Pons (tissue), 1 donor: ENCODE data around the gene ZNF132.
"Not testable (repeated sequence)": the region's sequence is repeated elsewhere in the genome, so short reads cannot be mapped to it uniquely, and the experiment has no call there.

Source experiments
- DNase-seq: peaks from one replicate; pipeline ENCODE4 v3.0.0-alpha.2; 2016; ENCODE audit warnings: low spot score

Gene ZNF132

DNA sequence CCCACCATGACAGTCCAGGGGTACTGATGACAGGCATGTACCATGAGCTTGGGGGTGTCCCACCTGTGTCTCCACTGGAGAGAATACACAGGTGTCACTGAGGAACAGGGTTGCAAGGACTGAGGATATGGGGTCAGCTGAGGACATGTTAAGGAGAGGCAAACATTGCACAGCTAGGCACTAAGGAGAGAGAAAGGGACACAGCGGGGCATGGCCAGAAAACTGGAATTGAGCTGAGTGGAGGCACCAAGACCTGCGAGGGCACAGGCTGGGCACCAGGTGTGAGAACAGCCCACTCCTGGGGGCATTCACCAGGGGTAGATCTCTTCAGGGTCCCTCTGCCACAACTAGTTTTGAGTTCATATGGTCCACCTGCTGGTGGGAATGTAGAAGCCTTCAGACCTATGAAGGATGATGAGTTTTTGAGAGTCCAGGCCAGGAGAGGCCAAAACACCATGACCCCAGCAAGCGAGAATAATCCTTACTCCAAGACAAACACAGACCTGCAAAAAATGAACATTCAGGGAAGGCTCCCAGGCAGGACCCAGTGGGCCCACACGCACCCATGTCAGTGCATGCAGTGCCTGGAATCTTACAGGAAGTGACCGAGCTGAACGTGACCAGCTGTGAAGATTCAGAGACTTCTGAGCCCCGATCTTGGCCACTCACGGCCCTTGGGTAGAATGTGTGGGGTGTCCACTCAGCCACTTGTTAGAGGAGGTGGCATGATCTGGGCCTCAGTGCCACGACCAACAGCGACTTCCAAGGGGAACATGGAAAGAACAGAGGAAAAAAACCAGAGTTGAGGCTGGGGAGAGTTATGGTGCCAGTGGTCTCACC is 32.9 kb downstream of the ZNF132 start:
- DNase-seq, result no peak

DNA sequence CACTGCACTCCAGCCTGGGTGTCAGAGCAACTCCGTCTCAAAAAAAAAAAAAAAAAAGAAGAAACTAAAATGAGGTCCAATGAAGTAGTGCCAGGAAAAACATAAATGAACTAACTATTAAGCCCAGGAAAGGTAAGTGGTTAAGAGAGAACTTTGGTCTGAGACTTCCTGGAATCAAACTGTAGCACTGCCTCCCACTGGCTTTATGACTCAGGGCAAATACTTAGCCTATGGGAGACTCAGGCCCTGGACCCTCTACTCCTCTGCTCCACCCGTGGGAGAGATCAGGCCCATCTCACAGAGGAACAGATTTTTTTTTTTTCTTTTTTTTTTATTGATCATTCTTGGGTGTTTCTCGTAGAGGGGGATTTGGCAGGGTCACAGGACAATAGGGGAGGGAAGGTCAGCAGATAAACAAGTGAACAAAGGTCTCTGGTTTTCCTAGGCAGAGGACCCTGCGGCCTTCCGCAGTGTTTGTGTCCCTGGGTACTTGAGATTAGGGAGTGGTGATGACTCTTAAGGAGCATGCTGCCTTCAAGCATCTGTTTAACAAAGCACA is 36.0 kb downstream of the ZNF132 start:
- DNase-seq, result not testable (repeated sequence)

DNA sequence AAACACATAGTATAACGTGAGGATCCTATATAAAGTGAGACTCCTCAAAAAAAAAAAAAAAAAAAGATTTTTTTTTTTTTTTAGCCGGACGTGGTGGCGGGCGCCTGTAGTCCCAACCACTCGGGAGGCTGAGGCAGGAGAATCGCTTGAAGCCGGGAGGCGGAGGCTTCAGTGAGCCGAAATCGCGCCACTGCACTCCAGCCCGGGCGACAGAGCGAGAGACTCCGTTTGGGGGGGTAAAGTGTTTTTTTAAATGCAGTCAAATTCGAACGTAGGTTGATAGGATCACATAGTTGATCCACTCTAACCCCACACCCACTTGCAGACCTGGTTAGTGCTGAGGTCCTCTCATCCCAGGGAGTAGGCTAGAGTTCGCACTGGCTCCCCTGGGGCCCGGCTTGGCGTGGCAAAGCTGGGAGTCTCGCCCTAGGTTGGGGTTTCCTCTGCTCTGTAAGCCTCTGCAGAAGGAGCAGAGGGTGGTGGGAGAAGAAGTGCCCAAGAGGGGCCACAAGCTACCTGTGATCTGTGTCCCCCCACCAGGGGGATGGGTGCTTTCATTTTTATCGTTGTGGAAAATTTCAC is 38.0 kb downstream of the ZNF132 start:
- DNase-seq, result no peak

DNA sequence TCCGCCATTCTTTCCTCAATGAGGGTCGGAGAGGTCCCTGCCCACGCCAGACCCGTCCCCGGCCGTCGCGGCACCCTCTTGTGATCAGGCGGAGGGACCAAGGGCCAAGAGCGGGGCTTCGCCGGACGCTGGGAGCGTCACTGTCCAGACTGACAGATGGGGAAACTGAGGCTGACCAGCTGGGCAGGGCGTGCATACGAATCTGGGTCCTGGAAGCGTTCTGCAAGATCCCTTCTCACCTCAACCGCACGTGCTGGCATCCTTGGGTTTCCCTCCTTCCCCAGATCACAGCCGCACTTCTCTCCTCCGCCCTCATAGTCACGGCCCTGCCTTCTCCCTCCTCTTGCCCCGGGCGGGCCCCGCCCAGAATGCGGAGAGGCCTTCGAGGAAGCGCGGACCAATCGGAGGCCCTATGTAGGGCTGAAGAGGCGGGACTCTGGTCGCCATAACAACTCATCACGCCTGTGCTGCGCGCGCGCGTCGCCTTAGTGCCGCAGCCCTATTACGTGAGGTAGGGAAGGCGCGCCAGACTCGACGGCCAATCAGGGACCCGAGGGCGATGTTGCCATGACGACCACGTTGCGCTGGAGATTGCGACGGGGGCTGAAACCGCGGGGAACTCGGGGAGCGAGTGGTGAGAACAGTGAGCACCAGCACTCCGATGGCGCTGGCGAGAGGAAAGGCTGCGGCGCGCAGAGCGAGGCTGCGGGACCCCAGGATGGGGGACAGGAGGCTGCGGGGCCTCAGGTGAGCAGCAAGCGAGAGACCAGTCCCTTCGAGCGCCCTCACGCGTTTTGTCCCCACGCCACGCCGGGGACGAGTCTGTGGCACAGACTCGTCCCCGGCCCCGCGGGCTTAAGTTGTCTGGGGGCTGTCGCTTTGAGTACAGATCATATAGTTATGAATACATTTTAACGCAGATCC is 38.8 kb downstream of the ZNF132 start:
- DNase-seq, result peak; percentile 99

DNA sequence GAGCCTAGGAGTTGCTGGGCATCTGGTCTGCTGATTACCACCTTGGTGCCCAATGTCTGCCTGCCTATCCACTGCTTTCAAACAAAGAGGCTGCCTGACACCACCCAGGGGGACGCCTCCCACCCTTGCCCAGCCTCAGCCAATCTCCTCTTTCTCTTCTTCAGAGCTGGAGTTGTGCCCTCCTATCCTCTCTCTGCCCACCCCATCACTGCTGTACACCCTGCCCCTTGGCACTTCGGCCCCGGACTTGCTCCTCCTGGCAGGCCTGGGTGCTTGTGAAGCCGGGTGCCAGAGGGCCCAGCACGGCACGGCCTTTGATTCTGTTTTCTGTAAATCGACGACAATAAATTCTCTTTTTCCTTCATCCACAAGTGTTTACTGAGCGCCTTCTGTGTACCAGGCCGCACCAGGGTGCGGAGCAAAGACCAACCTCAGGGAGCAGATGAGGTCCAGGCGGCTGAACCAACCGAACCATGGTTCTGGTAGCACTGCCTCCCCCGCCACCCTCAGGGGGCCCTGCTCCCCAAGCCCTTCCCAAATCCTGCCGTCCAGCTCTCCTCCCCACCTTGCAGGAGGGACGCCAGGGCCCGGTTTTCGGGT is 39.5 kb downstream of the ZNF132 start:
- peak; percentile 75 for DNase-seq

DNA sequence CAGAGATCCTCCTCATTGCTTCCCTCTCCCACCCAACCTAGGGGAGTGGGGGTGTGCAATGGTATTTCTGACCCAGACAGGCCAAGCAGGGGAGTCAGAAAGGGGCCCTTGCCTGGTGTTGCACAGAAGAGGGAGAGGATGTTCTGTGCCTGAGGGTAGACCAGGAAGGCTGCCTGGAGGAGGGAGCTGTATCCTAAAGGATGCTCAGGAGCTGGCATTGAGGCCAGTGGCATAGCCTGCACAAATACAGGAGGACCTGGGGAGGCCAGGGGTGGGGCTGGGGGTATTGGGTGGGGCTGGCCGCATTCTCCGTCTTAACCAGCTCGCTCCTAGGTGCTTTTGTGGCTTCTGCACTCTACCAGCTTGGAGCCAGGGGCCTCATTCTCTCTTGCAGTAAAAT is 40.0 kb downstream of the ZNF132 start:
- DNase-seq, result no peak

DNA sequence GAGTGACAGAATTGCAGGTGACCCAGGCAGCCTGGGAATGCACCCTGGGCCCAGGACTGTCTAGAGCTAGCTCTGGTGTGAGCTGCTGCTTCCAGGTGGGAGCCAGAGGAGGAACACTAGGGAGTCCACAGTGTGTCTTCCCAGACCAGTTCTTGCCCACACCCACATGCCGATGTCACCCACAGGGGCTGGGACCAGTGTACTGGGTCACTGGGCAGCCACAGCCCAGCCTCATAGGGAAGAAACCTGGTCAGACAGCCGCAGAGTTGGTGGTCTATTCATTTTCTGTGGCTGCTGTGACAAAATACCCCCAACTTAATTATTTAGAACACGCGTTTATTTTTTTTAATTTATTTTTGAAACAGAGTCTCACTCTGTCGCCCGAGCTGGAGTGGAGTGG is 41.4 kb downstream of the ZNF132 start:
- DNase-seq, result no peak

DNA sequence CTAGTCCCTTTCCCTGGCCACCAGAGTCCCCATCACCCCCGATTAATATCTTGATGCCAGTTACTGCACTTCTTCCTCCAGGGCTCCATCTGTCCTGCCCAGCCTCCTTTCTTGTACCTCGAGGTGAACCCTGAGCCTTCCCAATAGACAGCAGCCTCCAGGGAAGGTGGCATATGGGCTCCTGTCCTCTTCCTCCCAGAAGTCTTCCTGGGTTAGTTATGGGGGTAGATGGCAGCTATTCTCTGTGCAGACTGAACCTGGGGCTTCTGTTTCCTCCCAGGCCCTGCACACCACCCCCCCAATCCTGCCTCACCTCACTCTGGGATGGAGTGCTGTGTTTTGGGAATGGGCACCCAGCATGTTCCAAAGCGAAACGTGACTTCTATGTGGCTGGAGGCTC is 41.9 kb downstream of the ZNF132 start:
- no peak for DNase-seq

DNA sequence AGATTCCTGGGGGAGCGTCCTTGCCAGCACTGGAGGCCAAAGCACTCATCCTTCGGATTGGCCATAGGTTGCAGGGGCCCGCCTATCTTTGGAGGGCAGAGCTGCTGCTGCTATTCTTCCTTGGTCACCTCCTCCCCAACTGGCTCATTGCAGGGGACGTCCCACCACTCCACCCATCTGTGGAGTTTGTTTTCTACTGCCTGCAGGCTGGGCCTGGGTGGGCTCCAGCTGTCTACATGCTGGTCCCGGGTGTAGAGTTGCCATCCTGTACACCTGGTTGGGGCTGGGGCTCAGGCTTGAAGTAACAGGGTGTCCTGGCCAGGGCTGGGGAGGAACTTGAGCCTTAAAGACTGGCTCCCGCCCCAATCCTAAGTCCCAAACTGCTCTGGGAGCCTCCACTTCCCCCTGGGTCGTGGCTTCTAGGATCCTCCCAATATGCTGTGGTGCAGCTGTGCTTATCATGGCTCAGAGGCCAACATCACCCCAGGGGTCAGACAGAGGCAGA is 42.4 kb downstream of the ZNF132 start:
- no peak for DNase-seq

DNA sequence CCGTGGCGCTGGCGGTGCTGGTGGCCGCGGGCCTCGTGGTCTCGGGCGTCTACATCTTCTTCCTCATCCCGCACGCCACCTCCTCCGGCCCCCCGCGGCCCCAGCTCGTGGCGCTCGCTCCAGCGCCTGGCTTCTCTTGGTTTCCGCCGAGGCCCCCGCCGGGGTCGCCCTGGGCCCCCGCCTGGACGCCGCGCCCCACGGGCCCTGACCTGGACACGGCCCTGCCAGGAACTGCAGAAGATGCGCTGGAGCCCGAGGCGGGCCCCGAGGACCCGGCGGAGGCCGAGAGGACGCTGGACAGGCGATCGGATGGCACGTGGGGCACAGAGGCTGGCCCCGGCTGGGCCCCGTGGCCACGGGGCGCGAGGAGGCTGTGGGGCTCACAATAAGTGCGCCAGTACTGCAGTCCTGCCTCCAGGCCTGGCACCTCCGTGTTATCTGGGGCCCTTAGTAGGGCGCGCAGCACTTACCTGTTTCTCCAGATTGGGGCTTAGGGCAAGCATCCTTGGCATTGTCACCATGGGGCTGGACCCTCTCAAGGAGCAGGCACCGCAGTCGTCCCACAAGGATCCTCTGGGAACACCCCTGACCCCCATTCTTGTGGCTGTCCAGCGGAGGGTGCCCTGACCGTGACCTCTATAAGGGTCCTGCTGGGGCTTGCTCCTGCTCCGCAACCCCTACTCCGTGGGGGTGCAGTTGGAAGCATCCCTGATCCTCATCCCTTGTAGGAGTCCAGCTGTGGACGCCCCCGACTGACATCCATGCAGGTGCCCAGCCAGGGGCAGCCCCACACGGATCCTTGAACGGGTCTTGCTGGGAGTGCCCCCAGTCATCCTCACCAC is 43.0 kb downstream of the ZNF132 start:
- DNase-seq, result no peak

DNA sequence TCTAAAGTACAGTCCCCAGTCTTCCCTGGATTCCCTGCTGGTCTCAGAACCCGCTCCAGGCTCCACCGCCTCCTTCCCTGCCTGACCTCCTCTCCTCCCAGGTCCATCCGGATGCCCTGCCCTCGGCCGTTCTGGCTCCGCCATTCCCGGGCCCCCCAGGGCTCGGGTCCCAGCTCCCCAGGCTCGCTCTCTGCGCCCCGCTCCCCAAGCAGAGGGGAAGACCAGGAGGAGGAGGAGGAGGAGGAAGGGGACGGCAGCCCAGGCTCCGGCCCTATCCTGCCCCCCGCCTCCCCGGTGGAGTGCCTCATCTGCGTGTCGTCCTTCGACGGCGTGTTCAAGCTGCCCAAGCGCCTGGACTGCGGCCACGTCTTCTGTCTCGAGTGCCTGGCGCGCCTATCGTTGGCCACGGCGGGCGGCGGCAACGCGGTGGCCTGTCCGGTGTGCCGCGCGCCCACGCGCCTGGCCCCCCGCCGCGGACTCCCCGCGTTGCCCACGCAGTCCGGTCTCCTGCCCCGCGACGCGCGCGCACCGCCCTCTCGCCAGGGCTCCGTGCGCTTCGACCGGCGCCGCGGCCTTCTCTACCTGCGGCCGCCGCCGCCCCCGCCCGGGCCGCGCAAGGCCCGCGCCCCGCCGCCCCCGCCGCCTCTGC is 43.9 kb downstream of the ZNF132 start:
- no peak for DNase-seq

DNA sequence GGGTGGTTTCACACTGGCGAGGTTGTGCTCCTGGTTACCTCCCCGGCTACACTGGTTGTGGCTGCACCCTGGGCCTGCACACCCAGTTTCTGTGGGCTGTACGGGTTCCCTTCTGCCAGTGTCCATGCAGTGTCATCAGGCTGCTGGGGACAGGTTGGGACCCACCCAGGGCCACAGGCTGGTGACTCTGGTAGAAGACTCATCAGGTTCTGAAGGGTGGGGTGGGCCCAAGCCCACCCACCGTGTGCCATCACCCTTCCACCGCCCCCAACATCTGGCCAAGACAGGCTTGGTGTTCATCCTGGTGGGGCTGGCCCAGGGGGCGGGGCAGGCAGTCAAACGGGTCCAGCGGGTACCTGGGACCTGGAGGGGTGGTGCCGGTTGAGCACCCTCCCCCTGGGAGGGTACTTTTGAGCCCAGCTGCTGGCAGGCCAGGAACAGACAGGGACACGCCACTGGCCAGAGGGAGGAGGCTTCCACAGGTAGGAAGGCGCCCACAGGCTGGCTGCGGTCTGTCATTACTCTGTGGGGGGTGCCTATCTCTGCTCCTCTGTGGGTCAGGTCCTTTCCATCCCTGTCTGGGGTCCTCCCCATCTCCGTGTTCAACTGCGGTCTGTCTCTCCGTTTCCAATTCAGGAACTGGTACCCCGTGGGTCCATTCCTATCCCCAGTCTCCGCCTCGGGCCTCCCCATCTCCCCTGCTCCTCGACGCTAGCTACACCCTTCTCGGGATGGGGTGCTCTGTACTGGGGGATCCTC is 44.6 kb downstream of the ZNF132 start, which contains the start of gene RNF225:
TSS of gene RNF225 (plus strand) at position 437 of the 759 bp plus-strand sequence. CDS start 434 bp downstream, outside the sequence.
- DNase-seq, result no peak

DNA sequence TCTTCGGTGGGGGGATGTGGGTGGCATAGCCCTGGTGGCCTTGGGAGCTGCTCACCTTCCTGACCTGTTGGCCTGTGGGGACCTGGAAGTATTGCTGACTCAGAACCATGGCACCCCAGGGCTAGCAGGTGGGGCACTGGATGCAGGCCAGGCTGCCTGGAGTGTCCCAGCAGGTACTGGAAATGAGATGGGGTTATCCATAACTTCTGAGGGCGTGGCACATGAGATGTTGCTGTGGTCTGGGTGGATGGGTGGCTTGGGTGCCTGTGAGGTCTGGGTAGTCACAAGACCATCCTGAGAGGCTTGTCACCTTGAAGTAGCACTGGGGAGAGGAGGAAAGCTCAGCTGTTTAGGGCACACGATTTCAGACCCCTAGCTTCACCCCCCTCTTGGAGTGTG is 45.1 kb downstream of the ZNF132 start:
- DNase-seq, result no peak

DNA sequence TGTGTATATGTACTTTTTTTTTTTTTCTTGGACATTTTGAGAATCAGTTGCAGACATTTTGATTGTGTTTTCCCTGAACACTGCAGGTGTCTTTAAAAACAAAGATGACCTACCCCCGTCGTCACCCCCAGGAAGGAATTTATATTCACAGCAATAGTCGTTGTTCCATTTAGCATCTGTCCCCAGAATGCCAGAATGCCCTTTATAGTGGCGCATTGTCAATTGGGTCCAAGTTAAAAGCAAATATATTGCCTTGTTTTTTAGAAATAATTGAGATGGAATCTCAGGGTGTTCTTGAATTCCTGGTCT is 46.3 kb downstream of the ZNF132 start:
- DNase-seq, result no peak

DNA sequence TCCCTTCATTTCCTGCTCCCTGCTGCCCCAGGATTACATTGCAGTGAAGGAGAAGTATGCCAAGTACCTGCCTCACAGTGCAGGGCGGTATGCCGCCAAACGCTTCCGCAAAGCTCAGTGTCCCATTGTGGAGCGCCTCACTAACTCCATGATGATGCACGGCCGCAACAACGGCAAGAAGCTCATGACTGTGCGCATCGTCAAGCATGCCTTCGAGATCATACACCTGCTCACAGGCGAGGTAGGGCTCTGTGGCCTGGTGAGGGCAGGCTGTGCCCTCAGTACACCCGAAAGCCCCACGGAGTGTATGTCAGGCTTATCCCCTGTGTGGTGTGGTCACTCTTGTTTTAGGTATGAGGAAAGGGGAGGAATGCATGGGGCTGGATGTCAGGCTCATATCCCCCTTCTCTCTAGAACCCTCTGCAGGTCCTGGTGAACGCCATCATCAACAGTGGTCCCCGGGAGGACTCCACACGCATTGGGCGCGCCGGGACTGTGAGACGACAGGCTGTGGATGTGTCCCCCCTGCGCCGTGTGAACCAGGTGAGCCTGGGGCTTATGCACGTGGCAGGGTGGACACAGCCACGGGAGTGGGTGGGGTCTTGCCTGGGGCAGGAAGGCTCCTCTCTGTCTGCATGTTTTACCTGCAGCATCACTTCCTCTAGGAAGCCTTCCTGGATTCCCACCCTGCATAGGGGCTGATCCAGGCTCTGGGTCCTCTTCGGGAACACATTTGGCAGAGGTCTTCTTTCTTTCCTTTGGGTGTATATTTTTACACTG is 46.8 kb downstream of the ZNF132 start:
- DNase-seq, result no peak

DNA sequence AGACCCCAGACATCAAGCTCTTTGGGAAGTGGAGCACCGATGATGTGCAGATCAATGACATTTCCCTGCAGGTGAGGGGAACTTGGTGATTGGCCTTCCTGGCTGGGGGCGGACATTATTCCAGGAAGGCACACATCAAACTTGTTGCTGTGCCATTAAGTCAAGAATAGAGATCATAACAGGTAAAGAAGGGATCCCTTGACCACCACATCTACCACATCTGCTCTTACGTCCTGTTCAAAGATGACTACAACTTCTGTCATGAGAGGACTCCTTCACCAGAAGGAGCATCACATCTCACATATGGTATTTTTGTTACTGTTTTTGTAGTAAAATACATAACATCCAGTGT is 51.8 kb downstream of the ZNF132 start:
- DNase-seq, result no peak

DNA sequence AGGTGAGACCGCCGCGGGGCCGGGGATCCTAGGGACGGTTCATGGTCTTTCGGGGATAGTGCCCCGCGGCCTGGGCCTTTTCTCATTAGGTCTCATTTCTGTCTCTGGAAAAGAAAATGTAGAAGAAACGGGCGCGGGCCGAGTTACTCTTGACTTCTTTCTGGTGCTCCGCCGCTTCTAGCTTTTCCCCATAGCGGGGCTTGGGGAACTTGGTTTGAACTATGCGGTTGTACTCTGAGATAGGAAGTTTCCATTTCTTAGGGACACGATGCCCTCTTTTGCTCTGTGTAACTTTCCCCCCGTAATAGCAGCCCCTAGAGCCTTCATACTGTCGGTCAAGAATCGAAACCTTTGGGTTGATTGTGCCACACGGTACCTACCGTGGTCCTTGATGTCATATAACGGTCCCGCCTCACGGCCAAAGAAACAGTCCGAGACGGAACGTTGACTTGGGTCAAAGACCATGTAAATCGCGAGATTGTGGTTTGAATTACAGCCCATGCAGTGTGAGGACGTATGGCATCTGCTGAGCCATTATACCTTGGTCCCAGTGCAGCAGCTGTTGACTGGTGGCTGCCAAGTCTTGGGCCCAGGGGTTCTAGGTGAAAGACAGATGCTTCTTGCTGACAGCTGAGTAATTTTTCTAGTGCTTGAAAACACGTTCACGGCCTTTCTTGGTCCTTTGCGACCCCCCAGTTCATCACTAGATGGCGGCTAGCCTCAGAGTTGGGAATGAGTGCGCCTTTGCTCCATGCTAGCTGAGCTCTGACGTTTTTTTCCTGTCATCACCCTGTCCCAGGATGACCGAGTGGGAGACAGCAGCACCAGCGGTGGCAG is 52.4 kb downstream of the ZNF132 start:
- no peak for DNase-seq
